HCT116 (cell line): ENCODE data around the gene STXBP3. TPM values are rescaled to one million over a fixed set of nuclear protein-coding genes. Genes with fewer than 3 reads are reported as not detected.

Experiments used
- ATAC-seq: fragments of 200-7000 bp; cut with Tn5 transposase; 2 replicates; pipeline ENCODE4 v1.9.1; 2020; ENCODE audit warnings: mild to moderate bottlenecking, moderate library complexity
- BruUV-seq: library from RNA; stranded (reverse); fragments of 400-500 nt; replicated peaks from 2 replicates; lab custom pipeline; 2021; lab: Mats Ljungman, UMichigan
- CTCF ChIA-PET: fragments of 300-600 bp; sonication (Branson Sonifier 250); formaldehyde crosslinking; loops from one replicate; lab custom pipeline; 2021; ENCODE audit warnings: antibody characterized with exemption; lab: Charles Lee
- POLR2A ChIA-PET: fragments of 300-600, 350-600 bp; sonication (Branson Sonifier 250); formaldehyde crosslinking; loops from one replicate; lab custom pipeline; 2021; ENCODE audit warnings: antibody characterized with exemption; lab: Charles Lee
- RAD21 ChIA-PET, 2 experiments: fragments of 300-600 bp; sonication (Branson Sonifier 250); formaldehyde crosslinking; loops; one replicate each; lab custom pipeline; 2023; ENCODE audit warnings: low total read pairs in 2 of 2; ENCODE audit not compliant: uncharacterized antibody in 2 of 2, unreplicated experiment in 2 of 2, low non-redundant PET in 1 of 2; lab: Charles Lee
- DNase-seq: peaks from one replicate; pipeline ENCODE4 v3.0.0-alpha.2; 2010; ENCODE audit warnings: low read depth, low spot score
- H2AFZ ChIP-seq: fragments of 200-600 bp; shearing (Covaris generic), sonication (generic); 2 replicates; pipeline ENCODE4 v1.6.1; 2017; ENCODE audit warnings: low read depth, mixed run types, mixed read lengths, antibody characterized with exemption, low read length; ENCODE audit not compliant: poor library complexity, severe bottlenecking
- H3K27ac ChIP-seq: 2 replicates; pipeline ENCODE4 v1.5.1; 2012; ENCODE audit warnings: low read depth, low read length
- H3K27me3 ChIP-seq: fragments of 200-600 bp; sonication (generic); 2 replicates; pipeline ENCODE4 v1.6.1; 2016; ENCODE audit warnings: mixed run types, low read length, mixed read lengths; ENCODE audit not compliant: insufficient read depth
- H3K36me3 ChIP-seq, 2 experiments: fragments of 200-500 bp in 1 of 2; fragments of 200-600 bp in 1 of 2; sonication (Bioruptor generic) in 1 of 2; sonication (generic) in 1 of 2; 2 replicates each; pipeline versions ENCODE4 v1.5.1 to v1.6.1; 2014 to 2016; ENCODE audit warnings: low read length in 2 of 2, inconsistent platforms in 1 of 2, mixed read lengths in 1 of 2, mixed run types in 1 of 2; ENCODE audit not compliant: insufficient read depth in 2 of 2, control insufficient read depth in 1 of 2
- H3K4me1 ChIP-seq, 2 experiments: fragments of 200-600 bp in 1 of 2; sonication (generic) in 1 of 2; 2 replicates each; pipeline versions ENCODE4 v1.5.1 to v1.6.1; 2012 to 2017; ENCODE audit warnings: low read length in 2 of 2, inconsistent platforms in 1 of 2, mild to moderate bottlenecking in 1 of 2, mixed read lengths in 1 of 2, mixed run types in 1 of 2, moderate library complexity in 1 of 2; ENCODE audit not compliant: insufficient read depth in 2 of 2, control insufficient read depth in 1 of 2
- H3K4me2 ChIP-seq: fragments of 200-600 bp; sonication (generic); 2 replicates; pipeline ENCODE4 v1.6.1; 2017; ENCODE audit warnings: mixed run types, low read length, mixed read lengths
- H3K4me3 ChIP-seq, 2 experiments: fragments of 200-600 bp in 1 of 2; sonication (generic) in 1 of 2; replicated peaks in 1 of 2; 2 replicates each; pipeline ENCODE4 v1.5.1; 2011 to 2016; ENCODE audit warnings: low read length in 2 of 2, control low read depth in 1 of 2, low read depth in 1 of 2, mild to moderate bottlenecking in 1 of 2, mixed read lengths in 1 of 2, mixed run types in 1 of 2
- H3K79me2 ChIP-seq: fragments of 200-600 bp; sonication (generic); 2 replicates; pipeline ENCODE4 v1.6.1; 2017; ENCODE audit warnings: mild to moderate bottlenecking, mixed run types, low read length, moderate library complexity, mixed read lengths; ENCODE audit not compliant: insufficient read depth
- H3K9ac ChIP-seq: fragments of 200-600 bp; sonication (generic); 2 replicates; pipeline ENCODE4 v1.6.1; 2016; ENCODE audit warnings: low read length, mixed read lengths
- H3K9me2 ChIP-seq: fragments of 200-600 bp; sonication (generic), shearing (Covaris generic); 2 replicates; pipeline ENCODE4 v1.6.1; 2017; ENCODE audit warnings: mixed run types, mild to moderate bottlenecking, moderate library complexity; ENCODE audit not compliant: insufficient read depth
- H3K9me3 ChIP-seq, 2 experiments: fragments of 200-500 bp in 1 of 2; fragments of 200-600 bp in 1 of 2; sonication (Bioruptor generic) in 1 of 2; sonication (generic) in 1 of 2; 2 replicates each; pipeline ENCODE4 v1.6.1; 2014 to 2017; ENCODE audit warnings: low read length in 2 of 2, mixed read lengths in 2 of 2, inconsistent platforms in 1 of 2, low read depth in 1 of 2, mild to moderate bottlenecking in 1 of 2, mixed run types in 1 of 2, moderate library complexity in 1 of 2; ENCODE audit not compliant: control insufficient read depth in 1 of 2, insufficient read depth in 1 of 2
- H4K20me1 ChIP-seq: fragments of 200-600 bp; sonication (generic), shearing (Covaris generic); 2 replicates; pipeline ENCODE4 v1.6.1; 2017; ENCODE audit warnings: mixed run types, mild to moderate bottlenecking, moderate library complexity; ENCODE audit not compliant: insufficient read depth
- ATF3 ChIP-seq: IDR thresholded peaks from 2 replicates; pipeline ENCODE4 v1.6.1; 2012
- CEBPB ChIP-seq: IDR thresholded peaks from 2 replicates; pipeline ENCODE4 v1.6.1; 2012; ENCODE audit warnings: low read depth
- EZH2 ChIP-seq: fragments of 200-600 bp; sonication (generic); IDR thresholded peaks from 2 replicates; pipeline ENCODE4 v1.6.1; 2017; ENCODE audit warnings: antibody characterized with exemption, mixed run types
- EZH2phosphoT487 ChIP-seq: fragments of 200-600 bp; IDR thresholded peaks from 2 replicates; pipeline ENCODE4 v1.6.1; 2018; ENCODE audit warnings: antibody characterized with exemption, borderline replicate concordance
- FOSL1 ChIP-seq: IDR thresholded peaks from 2 replicates; pipeline ENCODE4 v1.6.1; 2012; ENCODE audit warnings: low read depth
- JUND ChIP-seq: IDR thresholded peaks from 2 replicates; pipeline ENCODE4 v1.6.1; 2012
- MAX ChIP-seq: IDR thresholded peaks from 2 replicates; pipeline ENCODE4 v1.6.1; 2012
- POLR2A ChIP-seq: IDR thresholded peaks from 2 replicates; pipeline ENCODE4 v1.7.0; 2011; ENCODE audit warnings: borderline replicate concordance; ENCODE audit not compliant: insufficient read depth, insufficient read length; ENCODE audit errors: extremely low read depth
- POLR2AphosphoS5 ChIP-seq: IDR thresholded peaks from 2 replicates; pipeline ENCODE4 v1.6.1; 2011; ENCODE audit warnings: mild to moderate bottlenecking, low read depth, low read length, moderate library complexity
- REST ChIP-seq: IDR thresholded peaks from 2 replicates; pipeline ENCODE4 v1.6.1; 2012; ENCODE audit warnings: low read depth
- SIN3A ChIP-seq: IDR thresholded peaks from 2 replicates; pipeline ENCODE4 v1.6.1; 2012; ENCODE audit warnings: low read depth
- SP1 ChIP-seq: IDR thresholded peaks from 2 replicates; pipeline ENCODE4 v1.6.1; 2012; ENCODE audit warnings: low read depth
- SRF ChIP-seq: IDR thresholded peaks from 2 replicates; pipeline ENCODE4 v1.6.1; 2012; ENCODE audit warnings: low read depth
- TCF7L2 ChIP-seq: IDR thresholded peaks from 2 replicates; pipeline ENCODE4 v1.7.0; 2011; ENCODE audit warnings: borderline replicate concordance, inconsistent platforms; ENCODE audit not compliant: insufficient read depth, insufficient read length; ENCODE audit errors: extremely low read depth
- YY1 ChIP-seq: IDR thresholded peaks from 2 replicates; pipeline ENCODE4 v1.6.1; 2011; ENCODE audit warnings: low read length, low read depth, moderate library complexity, mild to moderate bottlenecking; ENCODE audit not compliant: insufficient replicate concordance; ENCODE audit errors: extremely low read depth
- ZBTB33 ChIP-seq: IDR thresholded peaks from 2 replicates; pipeline ENCODE4 v1.6.1; 2011; ENCODE audit warnings: mild to moderate bottlenecking, low read length, moderate library complexity; ENCODE audit not compliant: insufficient replicate concordance; ENCODE audit errors: extremely low read depth
- ZNF274 ChIP-seq: fragments of 200-500 bp; sonication (Bioruptor generic); IDR thresholded peaks from 2 replicates; pipeline ENCODE4 v1.6.1; 2014; ENCODE audit warnings: mild to moderate bottlenecking, low read depth, low read length, inconsistent platforms
- intact Hi-C: fragments of 100-400 bp; cut with micrococcal nuclease; formaldehyde crosslinking; loops from 2 replicates; pipeline ENCODE4 v1.10.0; 2022
- total RNA-seq: library from RNA; stranded (reverse); gene quantifications from one replicate; pipeline ENCODE4 v1.2.1, GENCODE V29; 2021; ENCODE audit not compliant: unreplicated experiment

STXBP3 gene
- total RNA-seq, 1 experiment from 2014 or later: 22.6 TPM

- no peak overlapping the region for H3K9ac ChIP-seq
- BruUV-seq: no TSS peak
- CTCF ChIA-PET: no interaction called here
Observed at GRCh38 chr1:108823632-108824031, 77.2 kb downstream of the STXBP3 start.

More at GRCh38 chr1:108823632-108824031, 77.2 kb downstream of the STXBP3 start:
- RAD21 ChIA-PET: no interaction called here
- DNase-seq (no peak), ATAC-seq (no peak)
- Histone ChIP-seq H2AFZ (no peak overlapping the region), H3K4me2 (no peak overlapping the region), H4K20me1 (no peaks in the 10 kb centered on the region), H3K9me2 (no peaks in the 10 kb centered on the region), H3K79me2 (no peaks in the 10 kb centered on the region), H3K27me3 (no peaks in the 10 kb centered on the region), H3K36me3 (no peaks in the 10 kb centered on the region), H3K27ac (no peak overlapping the region)
- TF ChIP-seq EZH2phosphoT487: no peak
- no peak for TF ChIP-seq ZNF274
- no peak for TF ChIP-seq CEBPB
- no peak for TF ChIP-seq REST
- TF ChIP-seq SRF: no peak
- no peak for TF ChIP-seq YY1
- TF ChIP-seq SIN3A: no peak
- no peak for TF ChIP-seq POLR2AphosphoS5
- no peak for TF ChIP-seq POLR2A
- no peak for TF ChIP-seq SP1
- TF ChIP-seq ZBTB33: no peak
- no peak for TF ChIP-seq TCF7L2
- TF ChIP-seq EZH2: no peak
- no peak for TF ChIP-seq FOSL1
- TF ChIP-seq JUND: no peak
- no peak for TF ChIP-seq ATF3
- TF ChIP-seq MAX: no peak
- TF ChIP-seq, all 23 proteins: peak for 0
- intact Hi-C loops: no loop called here
- POLR2A ChIA-PET: no interaction called here
- no peak overlapping the region for H3K4me3 ChIP-seq
- peaks cover 2 to 9% of the 10 kb centered on the region in 2 experiments; a peak in 3 of 4 replicates for H3K4me1 ChIP-seq
- no peaks in the 10 kb centered on the region for H3K9me3 ChIP-seq
